PC-3 (cell line): ENCODE data around the gene HECTD2. TPM values are rescaled to one million over a fixed set of nuclear protein-coding genes. Genes with fewer than 3 reads are reported as not detected.
"Not testable (repeated sequence)": the region's sequence is repeated elsewhere in the genome, so short reads cannot be mapped to it uniquely, and the experiment has no call there.

Experiments
- ATAC-seq: fragments of 200-7000 bp; cut with Tn5 transposase; 2 replicates; pipeline ENCODE4 v1.9.1; 2020; ENCODE audit warnings: mild to moderate bottlenecking, moderate library complexity
- BruUV-seq: library from RNA; stranded (reverse); fragments of 400-500 nt; replicated peaks from 2 replicates; lab custom pipeline; 2021; lab: Mats Ljungman, UMichigan
- CTCF ChIA-PET: fragments of 300-600 bp; sonication (Branson Sonifier 250); formaldehyde crosslinking; loops from one replicate; lab custom pipeline; 2022; ENCODE audit warnings: antibody characterized with exemption; lab: Charles Lee
- POLR2A ChIA-PET: fragments of 300-600 bp; sonication (Branson Sonifier 250); formaldehyde crosslinking; loops from one replicate; lab custom pipeline; 2022; ENCODE audit warnings: antibody characterized with exemption; ENCODE audit not compliant: unreplicated experiment; lab: Charles Lee
- DNase-seq: peaks from one replicate; pipeline ENCODE4 v3.0.0-alpha.2; 2015
- H2AFZ ChIP-seq: fragments of 300-600 bp; sonication (generic); 2 replicates; pipeline ENCODE4 v1.6.0; 2016; ENCODE audit warnings: antibody characterized with exemption, low read length
- H3F3A ChIP-seq: fragments of 300-600 bp; sonication (generic); one replicate; pipeline ENCODE4 v1.6.0; 2017; ENCODE audit warnings: antibody characterized with exemption, low read length, control low read depth, mild to moderate bottlenecking; ENCODE audit not compliant: unreplicated experiment
- H3K27ac ChIP-seq: fragments of 300-600 bp; sonication (generic); 2 replicates; pipeline ENCODE4 v1.5.1; 2016; ENCODE audit warnings: mild to moderate bottlenecking, low read length
- H3K27me3 ChIP-seq: fragments of 300-600 bp; sonication (generic); 2 replicates; pipeline ENCODE4 v1.6.1; 2016; ENCODE audit warnings: low read length, mixed read lengths
- H3K36me3 ChIP-seq: fragments of 300-600 bp; sonication (generic); 2 replicates; pipeline ENCODE4 v1.6.1; 2016; ENCODE audit warnings: low read depth, mixed run types, low read length, mixed read lengths
- H3K4me1 ChIP-seq: fragments of 300-600 bp; sonication (generic); 2 replicates; pipeline ENCODE4 v1.5.1; 2016; ENCODE audit warnings: low read length; ENCODE audit not compliant: insufficient read depth
- H3K4me2 ChIP-seq: fragments of 300-600 bp; sonication (generic); 2 replicates; pipeline ENCODE4 v1.6.0; 2016; ENCODE audit warnings: low read length
- H3K4me3 ChIP-seq: fragments of 300-600 bp; sonication (generic); 2 replicates; pipeline ENCODE4 v1.5.1; 2016; ENCODE audit warnings: mild to moderate bottlenecking, low read length, mixed read lengths
- H3K79me2 ChIP-seq: fragments of 300-600 bp; sonication (generic); 2 replicates; pipeline ENCODE4 v1.6.1; 2017; ENCODE audit warnings: low read length, mixed read lengths
- H3K9ac ChIP-seq: fragments of 300-600 bp; sonication (generic); 2 replicates; pipeline ENCODE4 v1.6.0; 2016; ENCODE audit warnings: mild to moderate bottlenecking, low read length
- H3K9me2 ChIP-seq: fragments of 300-600 bp; sonication (generic); replicated peaks from 2 replicates; pipeline ENCODE4 v1.6.1; 2016; ENCODE audit warnings: mixed run types, low read length, mixed read lengths
- H3K9me3 ChIP-seq: fragments of 300-600 bp; sonication (generic); 2 replicates; pipeline ENCODE4 v1.6.1; 2016; ENCODE audit warnings: low read length, mixed read lengths
- H4K20me1 ChIP-seq: fragments of 300-600 bp; sonication (generic); 2 replicates; pipeline ENCODE4 v1.6.1; 2016; ENCODE audit warnings: low read length, mixed read lengths
- EZH2 ChIP-seq: fragments of 300-600 bp; sonication (generic); IDR thresholded peaks from one replicate; pipeline ENCODE4 v1.6.1; 2017; ENCODE audit warnings: antibody characterized with exemption, mild to moderate bottlenecking, low read length; ENCODE audit not compliant: unreplicated experiment
- EZH2phosphoT487 ChIP-seq: fragments of 300-600 bp; sonication (generic); IDR thresholded peaks from 2 replicates; pipeline ENCODE4 v1.6.1; 2018; ENCODE audit warnings: mild to moderate bottlenecking, antibody characterized with exemption, low read length, borderline replicate concordance
- intact Hi-C: fragments of 100-400 bp; cut with micrococcal nuclease; formaldehyde crosslinking; loops from 2 replicates; pipeline ENCODE4 v1.9.0; 2023
- total RNA-seq: library from RNA; depleted of rRNA; stranded (reverse); fragments of >200 nt; gene quantifications from 2 replicates; pipeline ENCODE4 v1.2.3, GENCODE V29; 2014
- TF ChIP-seq, protein P1 (sequence below): fragments of 300-600 bp; sonication (generic); conservative IDR thresholded peaks from 2 replicates; pipeline ENCODE4 v1.5.1; 2017; ENCODE audit warnings: antibody characterized with exemption, low read depth, mild to moderate bottlenecking, low read length

Gene HECTD2
- total RNA-seq, 1 experiment from 2014 or later, result 2.9 TPM

DNA sequence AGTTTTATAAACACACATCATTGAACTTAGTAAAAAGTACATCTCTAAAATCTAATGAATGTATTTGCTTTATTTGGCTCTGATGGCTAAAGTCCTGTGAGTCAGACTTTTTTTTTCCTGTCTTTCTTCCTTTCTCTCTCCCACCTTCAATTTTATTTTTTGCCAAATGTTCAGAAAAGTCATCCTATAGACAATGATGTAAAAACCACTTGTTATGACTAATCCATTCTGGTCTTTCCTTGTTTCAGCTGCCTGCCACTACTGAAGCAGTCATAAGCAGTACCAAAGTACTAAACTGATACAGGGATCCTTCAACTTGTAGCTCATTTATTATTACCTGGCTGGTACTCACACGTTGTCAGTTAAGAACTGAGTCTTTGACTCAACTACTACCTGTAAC, 23.9 kb downstream of the HECTD2 start:
- CTCF ChIA-PET, result no interaction called here
- Histone ChIP-seq H4K20me1 (no peaks in the 10 kb centered on the region), H3K4me3 (no peak overlapping the region), H3K9me2 (no peaks in the 10 kb centered on the region), H3K4me1 (peaks cover 13% of the 10 kb centered on the region), H2AFZ (no peak overlapping the region), H3K9me3 (no peaks in the 10 kb centered on the region), H3F3A (no peaks in the 10 kb centered on the region), H3K27ac (no peak overlapping the region; the same call in 1 of the 2 replicates), H3K27me3 (no peaks in the 10 kb centered on the region), H3K9ac (no peak overlapping the region), H3K79me2 (no peaks in the 10 kb centered on the region), H3K36me3 (no peaks in the 10 kb centered on the region), H3K4me2 (peak overlapping the region; percentile 39; the same call in 1 of the 2 replicates)
- ATAC-seq (peak; percentile 90), DNase-seq (peak; percentile 55)
- intact Hi-C loops, result no loop called here
- TF ChIP-seq, protein P1, sequence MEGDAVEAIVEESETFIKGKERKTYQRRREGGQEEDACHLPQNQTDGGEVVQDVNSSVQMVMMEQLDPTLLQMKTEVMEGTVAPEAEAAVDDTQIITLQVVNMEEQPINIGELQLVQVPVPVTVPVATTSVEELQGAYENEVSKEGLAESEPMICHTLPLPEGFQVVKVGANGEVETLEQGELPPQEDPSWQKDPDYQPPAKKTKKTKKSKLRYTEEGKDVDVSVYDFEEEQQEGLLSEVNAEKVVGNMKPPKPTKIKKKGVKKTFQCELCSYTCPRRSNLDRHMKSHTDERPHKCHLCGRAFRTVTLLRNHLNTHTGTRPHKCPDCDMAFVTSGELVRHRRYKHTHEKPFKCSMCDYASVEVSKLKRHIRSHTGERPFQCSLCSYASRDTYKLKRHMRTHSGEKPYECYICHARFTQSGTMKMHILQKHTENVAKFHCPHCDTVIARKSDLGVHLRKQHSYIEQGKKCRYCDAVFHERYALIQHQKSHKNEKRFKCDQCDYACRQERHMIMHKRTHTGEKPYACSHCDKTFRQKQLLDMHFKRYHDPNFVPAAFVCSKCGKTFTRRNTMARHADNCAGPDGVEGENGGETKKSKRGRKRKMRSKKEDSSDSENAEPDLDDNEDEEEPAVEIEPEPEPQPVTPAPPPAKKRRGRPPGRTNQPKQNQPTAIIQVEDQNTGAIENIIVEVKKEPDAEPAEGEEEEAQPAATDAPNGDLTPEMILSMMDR, result no peak
- TF ChIP-seq EZH2phosphoT487 (no peak), EZH2 (no peak)
- POLR2A ChIA-PET, result no interaction called here
- no TSS peak for BruUV-seq

DNA sequence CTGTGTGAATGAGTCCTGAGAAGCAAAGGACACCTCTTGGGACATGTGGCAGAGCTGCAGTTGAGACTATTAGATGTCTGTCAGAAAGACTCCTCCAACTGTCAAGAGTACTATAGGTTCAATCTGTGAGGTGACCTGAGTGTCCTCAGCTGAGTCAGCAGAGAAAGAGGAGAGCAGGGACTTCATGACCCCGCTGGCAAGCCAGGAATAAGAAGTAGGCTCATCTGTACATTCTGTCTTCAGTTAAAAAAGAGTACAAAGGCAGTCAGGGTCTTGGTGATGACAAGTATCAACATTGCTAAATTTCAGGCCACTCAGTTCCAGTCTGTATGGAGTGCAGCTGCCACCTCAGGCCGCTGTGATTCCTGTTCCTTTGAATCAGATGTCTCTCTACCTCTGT, 25.1 kb downstream of the HECTD2 start:
- POLR2A ChIA-PET, result no interaction called here
- no TSS peak for BruUV-seq

DNA sequence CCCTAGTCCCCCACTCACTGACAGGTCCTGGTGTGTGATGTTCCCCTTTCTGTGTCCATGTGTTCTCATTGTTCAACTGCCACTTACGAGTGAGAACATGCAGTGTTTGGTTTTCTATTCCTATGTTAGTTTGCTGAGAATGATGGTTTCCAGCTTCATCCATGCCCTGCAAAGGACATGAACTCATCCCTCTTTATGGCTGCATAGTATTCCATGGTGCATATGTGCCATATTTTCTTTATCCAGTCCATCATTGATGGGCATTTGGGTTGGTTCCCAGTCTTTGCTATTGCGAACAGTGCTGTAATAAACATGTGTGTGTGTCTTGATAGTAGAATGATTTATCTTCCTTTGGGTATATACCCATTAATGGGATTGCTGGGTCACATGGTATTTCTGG, 28.1 kb downstream of the HECTD2 start:
- H3K9me2 ChIP-seq, H3K36me3 ChIP-seq, CTCF ChIA-PET, intact Hi-C loops, BruUV-seq, H3K27ac ChIP-seq, H4K20me1 ChIP-seq, H3K27me3 ChIP-seq, H3K4me3 ChIP-seq, H3K9ac ChIP-seq, H3K79me2 ChIP-seq, DNase-seq, H2AFZ ChIP-seq, ATAC-seq, H3K9me3 ChIP-seq, POLR2A ChIA-PET, H3K4me2 ChIP-seq, H3F3A ChIP-seq: not testable (repeated sequence)
- peaks cover 11% of the 10 kb centered on the region for H3K4me1 ChIP-seq

More for the DNA sequence above, 25.1 kb downstream of the HECTD2 start:
- intact Hi-C loops, result no loop called here
- CTCF ChIA-PET, result no interaction called here
- Histone ChIP-seq H3F3A (no peaks in the 10 kb centered on the region), H3K4me3 (no peak overlapping the region), H3K4me1 (peaks cover 13% of the 10 kb centered on the region), H4K20me1 (no peaks in the 10 kb centered on the region), H3K27me3 (no peaks in the 10 kb centered on the region), H3K27ac (no peak overlapping the region), H3K36me3 (no peaks in the 10 kb centered on the region), H3K9me2 (no peaks in the 10 kb centered on the region), H3K9ac (no peak overlapping the region), H3K4me2 (no peak overlapping the region), H3K9me3 (no peaks in the 10 kb centered on the region), H3K79me2 (no peaks in the 10 kb centered on the region), H2AFZ (no peak overlapping the region)
- no peak for ATAC-seq
- no peak for DNase-seq
- TF ChIP-seq EZH2 (no peak), EZH2phosphoT487 (no peak)
- TF ChIP-seq, protein P1, result no peak
